NCI-H187 treated with DMSO at 0.1 percent for 48 hours (cell line): ENCODE measurements around the gene ROS1.

ENCODE experiments used
- DNase-seq: peaks from one replicate; lab custom pipeline; 2025; lab: John Stamatoyannopoulos, UW

The ROS1 gene

DNA sequence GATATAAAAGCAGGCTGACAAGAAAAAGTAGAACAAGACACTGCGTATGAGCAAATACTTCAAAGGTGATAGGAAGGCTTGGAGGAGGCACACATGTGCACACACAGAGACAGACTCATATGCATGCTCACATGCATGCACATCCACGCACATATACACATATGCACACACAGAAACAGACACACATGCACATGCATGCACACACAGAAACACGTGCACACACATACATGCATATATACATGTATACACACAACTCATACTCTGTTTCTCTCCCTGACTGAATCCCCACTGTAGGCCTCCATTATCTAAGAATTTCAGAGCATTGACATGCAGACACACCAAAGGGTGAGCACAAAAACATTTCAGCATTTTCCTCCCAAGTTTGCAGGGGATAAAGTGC is 116.7 kb downstream of the ROS1 start:
- no peak for DNase-seq

DNA sequence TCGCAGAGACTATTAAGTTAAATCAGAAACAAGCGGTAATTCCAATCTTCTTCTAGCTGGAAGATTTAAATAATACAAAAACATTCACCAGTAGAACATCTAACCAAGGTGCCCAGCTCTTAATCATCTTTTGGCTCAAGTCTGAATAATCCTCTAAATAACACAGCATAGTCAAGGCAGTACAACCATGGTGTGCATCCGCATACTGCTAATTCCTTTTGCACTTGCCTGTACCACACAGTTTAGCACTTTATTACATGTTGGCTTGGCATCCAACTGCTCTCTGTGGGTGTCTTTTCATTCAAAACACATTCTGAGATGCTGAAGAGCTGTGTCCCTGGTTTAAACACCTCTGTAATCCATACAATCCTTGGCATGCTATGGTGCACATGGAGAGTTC is 118.1 kb downstream of the ROS1 start:
- DNase-seq: no peak

DNA sequence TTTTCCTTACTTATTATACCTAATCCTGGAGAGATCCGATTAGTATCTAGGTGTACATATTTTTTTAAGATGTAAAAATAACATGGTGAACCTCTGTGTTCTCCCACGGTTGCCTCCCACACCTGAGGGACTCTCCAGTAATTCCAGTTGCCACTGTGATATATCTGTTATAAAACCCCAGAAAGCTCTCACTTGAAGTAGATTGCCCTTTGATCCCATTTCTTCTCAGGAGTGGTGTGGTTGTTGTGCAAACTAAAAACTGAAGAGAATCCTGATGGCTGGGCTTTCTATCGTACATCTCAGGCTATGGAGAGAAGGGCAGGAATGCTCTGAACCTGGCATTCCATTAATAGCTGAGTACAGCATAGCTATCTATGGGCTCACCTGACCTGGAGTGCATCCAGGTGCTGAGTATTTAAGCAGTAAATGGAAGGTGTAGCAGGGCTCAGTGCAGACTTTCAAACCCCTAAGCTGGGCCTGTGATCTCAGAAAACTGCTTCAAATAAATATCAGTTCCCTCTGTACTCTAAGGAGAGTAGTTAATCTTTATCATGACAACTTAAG is 119.4 kb downstream of the ROS1 start:
- DNase-seq: no peak

DNA sequence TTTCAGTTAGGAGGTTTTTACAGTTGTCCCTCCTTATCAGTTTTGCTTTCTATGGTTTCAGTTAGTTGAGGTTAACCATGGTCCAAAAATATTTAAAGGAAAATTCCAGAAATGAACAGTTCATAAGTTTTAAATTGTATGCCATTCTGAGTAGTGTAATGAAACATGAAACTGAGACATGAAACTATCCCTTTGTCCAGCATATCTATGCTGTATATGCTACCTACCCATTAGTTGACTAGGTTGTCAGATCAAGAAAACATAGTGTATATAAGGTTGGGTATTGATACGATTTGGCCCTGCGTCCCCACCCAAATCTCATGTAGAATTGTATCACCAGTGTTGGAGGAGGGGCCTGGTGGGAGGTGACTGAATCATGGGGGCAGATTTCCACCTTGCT is 121.3 kb downstream of the ROS1 start:
- no peak for DNase-seq

DNA sequence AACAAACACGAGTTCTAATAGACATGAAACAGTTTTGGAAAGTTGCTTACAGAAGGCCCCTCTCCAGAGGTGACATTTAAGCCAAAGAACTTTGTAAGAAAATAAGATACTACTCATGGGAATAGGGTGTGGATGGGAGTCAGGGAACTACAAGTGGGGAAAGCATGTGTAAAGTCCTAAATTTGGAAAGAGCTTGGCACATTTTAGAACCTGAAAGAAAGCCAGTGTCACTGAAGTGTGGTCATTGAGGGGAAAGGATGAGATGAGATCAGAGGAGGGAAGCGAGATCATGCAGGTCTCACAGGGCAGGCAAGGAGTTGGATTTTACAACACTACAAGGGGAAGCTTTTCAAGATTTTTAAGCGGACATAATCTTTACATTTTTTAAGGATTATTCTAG is 122.4 kb downstream of the ROS1 start:
- no peak for DNase-seq

DNA sequence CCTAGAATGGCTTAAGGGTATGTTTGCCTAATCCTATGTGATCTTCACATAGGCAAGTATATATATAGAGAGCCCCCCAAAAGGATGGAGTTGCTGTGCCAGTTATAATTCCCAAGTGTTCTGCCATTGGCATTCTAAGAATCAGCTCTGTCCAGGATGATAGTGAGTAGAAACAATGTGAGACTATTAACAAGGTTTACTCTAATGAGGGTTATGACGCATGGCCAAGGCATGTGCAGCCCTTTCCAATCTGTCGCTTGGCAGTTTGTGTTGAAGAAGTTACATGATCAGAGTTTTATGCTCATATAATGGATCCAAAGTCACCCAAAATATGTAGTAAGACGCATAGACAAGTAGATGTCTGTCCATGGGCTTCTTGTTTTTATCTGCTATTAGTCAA is 126.8 kb downstream of the ROS1 start:
- no peak for DNase-seq

DNA sequence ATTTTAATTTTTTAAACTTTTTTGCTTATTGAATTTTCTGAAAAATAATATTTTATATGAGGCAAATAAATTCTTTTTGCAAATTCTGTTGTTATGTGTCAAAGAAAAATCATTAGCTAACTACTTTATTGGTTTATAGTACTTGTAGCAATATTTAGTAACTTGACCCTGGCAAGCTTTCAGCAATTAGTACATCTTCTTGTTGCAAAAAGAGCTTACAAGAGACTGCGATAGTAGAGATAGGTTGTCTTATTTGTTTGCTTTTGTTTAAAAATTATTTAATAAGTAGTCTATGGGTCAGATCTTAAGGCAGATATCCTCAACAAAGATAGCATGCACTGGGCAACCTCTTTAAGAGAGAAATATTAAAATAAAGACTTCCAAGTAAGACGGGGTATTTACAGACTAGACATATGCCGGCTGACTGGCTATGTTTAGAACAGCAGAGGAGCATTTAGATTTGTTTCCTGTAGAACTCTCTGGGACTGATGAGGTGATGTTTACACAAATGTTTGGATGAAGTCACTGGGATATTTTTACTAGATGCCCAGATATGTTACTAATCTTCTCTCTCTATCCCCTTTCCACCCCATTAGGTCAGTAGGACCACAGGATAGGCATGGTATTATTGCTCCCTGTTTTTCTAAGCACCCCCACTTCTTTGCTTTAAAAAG is 135.4 kb downstream of the ROS1 start:
- DNase-seq: no peak

DNA sequence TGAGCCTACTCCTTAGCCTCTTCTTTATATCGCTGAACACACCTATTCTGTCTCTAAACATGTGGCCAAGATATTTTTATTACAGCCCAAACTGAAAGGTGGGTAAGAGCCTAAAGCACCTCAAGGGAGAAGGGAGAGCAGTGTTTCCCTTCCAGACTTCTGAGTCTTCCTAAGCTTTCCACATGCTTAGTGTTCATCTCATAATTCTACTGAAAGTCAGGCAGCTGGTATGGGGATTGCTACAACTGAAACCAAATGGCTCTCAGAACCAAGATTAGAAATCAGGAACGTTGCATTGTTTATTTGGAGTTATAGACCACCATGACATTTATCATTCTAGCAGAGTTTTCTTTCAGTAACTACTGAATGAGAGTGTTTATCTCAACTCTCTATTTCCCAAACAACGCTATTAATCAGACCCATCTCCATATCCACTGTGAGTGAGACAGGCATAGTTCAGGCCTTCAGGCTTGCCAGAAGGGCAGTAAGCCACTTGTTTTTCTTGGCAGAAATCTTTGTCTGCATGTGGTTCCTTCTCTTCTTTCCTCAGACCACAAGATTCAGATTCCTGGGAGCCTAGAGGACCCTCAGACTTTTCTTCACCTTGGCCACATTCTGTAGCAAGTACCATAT is 137.5 kb downstream of the ROS1 start:
- no peak for DNase-seq

DNA sequence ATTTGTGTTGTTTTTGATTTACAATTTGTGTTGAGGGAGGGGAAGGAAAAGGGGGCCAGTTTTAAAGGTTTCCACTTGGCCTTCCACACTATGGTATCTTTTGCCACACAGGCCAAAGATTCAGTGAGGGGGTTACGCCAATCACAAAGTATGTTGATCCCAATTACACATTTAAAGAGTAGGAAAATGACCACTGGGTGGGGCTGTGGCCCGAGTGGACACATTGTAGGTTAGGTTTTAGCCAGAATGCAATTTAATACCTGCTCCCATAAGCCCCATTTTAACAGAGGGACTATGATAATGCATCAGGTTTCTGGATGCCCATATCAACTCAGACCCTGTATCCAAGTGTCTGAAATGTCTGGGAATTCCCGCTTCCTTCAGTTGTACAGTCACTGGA is 144.8 kb downstream of the ROS1 start:
- DNase-seq: no peak

DNA sequence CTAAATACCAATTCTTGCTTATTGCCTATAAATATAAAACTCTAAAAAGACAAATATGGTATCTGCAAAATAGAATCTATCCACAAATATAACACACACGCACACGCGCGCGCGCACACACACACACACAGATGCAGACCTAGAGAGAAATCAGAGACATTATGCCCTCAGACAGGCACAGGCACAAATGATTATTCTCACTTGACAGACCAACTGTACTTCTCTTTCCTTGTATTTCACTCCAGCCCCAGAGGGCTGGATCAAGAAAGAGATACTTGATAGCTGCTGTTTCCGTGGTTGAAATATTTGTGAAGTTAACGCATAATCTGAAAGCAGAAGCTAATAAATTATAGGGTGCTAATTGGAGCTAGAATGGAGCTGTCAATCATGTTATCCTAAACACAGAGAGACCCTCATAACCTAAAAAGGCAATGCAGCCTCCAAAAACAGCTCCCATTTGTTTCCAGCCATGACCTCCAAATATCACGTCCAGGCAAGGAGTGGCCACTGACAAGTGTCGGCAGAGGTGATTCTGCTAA is 148.9 kb downstream of the ROS1 start:
- DNase-seq: no peak

DNA sequence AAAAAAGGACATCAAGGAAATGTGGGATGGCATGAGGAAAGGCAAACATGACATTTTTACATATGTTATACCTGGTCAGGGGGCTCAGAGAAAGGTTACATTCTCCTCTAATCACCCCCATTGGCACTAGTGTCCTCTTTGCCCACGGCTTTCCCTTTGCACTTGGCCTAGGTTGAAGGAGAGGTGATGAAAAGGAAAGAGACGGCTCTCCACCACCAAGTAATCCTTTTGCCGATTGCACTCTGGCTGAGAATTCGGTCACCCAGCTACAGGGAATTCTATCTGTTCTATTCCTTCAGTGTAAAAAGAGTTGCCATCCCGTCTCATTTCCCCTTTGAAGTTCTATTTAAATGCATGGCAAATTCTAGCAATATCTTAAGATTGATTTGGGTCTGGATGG is 150.0 kb downstream of the ROS1 start:
- no peak for DNase-seq

DNA sequence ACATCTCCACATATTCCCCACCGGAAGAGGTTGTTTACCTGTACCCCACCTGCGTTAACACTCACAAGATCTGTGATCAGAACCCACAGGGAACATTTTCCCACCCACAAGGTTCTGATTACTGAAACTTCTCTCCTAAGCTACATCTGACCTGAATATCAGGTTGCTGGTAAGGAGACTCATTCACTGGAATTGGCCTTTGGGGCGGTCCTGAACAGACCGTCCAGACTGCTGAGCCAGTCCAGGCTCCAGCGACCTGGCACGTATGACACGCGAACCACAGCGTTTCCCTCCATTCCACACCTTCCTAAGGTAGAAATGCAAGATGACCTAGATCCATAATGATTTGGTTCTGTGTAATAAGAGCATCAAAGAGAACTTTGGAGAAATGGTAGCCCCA is 150.5 kb downstream of the ROS1 start:
- DNase-seq: no peak

DNA sequence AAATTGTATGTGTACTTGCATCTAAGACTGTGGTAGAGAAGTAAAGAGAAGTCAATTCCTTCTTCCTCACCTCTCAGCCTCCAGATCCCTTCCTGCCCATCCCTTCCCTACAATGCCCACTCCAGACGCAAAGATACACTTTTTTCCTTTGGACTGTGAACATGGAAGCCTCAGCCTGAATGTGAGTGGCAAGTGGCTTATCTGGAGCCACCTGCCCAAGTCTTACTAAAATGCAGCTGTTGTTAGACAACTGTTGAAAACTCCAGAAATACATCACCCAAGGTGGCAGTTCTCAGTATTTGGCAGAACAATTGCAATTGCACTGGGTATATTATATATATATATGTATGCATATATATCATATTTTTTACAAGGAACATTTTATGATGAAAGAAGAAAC is 152.9 kb downstream of the ROS1 start:
- DNase-seq: no peak

DNA sequence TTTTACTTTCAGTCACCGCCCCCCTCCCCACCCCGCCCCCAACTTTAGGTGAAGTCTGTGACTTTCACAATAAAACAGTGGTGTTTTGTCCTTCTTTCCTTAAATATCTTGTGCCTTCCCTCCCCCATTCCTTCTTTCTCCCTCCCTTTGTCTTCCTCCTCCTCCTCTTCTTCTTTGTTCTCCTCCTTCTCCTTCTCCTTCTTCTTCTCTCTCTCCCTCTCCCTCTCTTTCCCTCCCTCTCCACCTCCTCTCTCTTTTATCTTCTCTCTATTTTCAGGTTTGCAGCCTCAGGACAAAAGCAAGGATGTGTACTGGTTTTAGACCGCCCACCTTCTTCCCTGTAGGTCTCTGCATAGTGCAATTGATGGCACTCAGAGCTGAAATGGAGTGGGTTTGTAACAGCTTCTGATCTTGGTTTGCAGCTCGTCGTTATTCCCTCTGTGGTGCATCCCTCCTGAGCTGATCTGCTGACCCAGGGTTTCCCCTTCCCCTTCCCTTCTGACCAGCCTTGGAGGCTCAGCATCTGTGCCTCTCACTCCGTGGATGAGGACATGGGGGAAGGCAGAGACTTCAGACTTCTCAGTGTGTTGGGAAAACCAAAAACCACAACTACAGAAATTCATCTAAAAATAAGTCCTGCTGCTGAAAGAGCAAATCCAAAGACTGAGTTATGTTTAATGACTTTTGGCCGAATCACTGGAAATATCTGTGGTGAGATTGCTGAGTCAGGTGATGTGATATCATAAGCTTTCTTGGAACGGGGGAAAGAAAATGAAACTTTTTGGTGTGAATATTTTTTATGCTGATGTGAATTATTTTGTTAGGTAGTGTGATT is 153.5 kb downstream of the ROS1 start:
- DNase-seq: no peak

DNA sequence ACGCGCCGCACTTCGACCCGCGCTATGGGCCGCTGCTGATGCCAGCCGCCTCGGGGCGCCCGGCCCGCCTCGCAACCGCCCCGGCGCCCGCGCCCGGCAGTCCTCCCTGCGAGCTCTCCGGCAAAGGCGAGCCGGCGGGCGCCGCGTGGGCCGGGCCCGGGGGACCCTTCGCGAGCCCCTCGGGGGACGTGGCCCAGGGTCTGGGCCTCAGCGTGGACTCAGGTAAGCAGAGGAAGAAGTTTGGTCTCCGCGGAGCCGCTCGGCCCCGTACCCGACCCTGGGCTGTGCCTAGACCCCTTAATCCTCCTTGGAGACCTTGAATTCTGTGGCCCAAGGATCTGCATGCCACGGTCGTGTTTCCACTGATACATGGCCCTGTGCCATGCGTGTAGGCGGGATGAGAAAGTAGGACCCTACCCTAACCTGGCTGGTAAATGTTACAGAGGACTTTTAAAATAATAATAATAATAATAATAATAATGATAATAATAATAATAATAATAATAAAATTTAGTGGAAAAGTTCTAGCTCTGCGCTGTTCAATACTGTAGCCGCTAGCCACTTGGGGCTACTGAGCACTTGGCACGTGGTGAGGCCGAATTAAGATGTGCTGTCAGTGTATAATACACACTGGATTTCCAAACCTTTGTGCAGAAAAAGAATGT is 154.8 kb downstream of the ROS1 start:
- DNase-seq: no peak

DNA sequence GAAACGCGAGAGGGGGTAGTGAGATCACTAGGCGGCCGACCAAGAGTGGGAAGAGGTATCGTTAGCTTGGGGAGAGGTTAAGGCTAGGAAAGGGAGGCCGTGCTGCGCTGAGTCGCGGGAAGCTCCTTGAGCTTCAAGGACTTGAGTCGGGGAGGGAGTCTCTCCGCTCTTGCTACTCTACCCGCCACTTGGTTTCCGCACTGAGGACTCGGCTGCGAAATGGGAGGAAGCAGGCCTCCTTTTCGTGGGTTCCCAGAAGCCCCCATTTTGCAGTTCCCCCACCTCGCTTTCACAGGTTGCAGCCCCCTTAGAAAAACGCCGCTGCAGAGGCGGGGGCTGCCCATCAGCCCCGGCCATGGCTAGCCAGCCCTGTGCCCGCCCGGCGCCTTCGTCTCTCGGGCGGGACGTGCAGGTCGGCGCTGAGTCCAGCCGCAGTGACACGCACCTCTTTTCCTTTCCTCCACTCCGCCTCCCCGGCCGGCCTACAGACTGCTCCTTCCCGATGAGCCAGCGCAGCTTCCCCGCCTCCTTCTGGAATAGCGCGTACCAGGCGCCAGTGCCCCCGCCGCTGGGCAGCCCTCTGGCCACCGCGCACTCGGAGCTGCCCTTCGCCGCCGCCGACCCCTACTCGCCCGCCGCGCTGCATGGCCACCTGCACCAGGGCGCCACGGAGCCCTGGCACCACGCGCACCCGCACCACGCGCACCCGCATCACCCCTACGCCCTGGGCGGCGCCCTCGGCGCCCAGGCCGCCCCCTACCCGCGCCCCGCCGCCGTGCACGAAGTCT is 155.5 kb downstream of the ROS1 start:
- DNase-seq: no peak

DNA sequence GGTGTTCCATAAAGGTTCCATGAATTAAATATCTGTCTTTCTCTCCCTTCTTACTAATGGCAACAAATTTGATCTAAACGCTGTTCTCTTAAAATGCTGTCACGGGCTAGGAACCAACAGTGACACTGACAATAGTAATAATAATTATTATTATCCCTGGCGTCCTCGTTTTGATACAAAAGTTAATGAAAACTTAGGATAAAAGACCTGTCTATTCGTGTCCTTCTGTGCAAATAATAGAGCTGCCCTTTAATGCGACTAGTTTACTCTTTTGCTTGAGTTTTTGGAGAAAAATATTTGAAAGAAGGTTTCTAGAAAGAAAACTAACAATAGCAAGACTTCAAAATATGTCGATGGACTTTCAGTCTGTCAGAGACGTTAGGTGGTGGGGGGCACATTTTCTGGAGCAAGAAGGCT is 156.1 kb downstream of the ROS1 start:
- no peak for DNase-seq

DNA sequence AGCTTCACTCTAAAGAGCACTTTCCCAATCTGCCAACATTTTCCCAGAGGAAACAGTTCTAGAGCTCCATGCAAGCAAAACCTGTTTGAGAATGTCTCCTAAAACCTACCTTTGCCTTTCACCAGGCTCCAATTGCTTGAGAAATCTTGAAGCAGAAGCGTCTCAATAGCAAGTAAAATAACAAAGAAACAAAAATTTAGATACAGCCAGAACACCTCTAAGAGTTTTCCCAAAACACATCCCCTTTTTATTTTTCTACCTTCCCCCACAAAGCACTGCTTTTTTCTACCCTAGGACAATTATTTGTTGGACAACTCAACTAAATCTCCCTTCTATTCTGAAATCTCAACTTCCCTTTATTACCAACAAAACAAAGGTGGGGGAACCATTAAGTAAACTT is 156.8 kb downstream of the ROS1 start:
- no peak for DNase-seq

DNA sequence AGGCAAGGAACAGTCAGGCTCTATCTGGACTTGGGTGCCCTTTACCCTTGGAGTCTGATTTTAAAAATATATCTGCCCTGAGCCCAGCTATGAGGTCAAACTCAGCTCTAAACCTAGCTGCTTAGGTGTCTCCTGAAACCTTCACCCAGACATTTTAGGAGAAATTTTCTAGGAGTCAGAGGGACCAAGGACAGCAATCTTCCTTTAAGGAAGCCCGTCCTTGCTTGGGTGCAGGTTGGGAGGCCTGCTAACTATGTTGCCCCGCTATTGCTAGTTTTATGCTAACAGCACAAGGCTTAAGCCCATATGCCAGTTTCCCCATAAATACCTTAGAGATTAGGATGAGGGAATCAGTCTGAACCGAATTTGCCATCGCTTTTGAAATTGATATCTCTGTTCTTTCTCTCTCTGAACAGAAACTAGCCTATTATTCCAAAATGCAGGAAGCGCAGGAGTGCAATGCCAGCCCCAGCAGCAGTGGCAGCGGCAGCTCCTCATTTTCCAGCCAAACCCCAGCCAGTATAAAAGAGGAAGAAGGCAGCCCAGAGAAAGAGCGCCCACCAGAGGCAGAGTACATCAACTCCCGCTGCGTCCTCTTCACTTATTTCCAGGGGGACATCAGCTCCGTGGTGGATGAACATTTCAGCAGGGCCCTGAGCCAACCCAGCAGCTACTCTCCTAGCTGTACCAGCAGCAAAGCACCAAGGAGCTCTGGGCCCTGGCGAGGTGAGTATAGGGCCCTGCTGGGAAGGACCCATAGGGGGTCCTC is 157.8 kb downstream of the ROS1 start:
- DNase-seq: no peak

DNA sequence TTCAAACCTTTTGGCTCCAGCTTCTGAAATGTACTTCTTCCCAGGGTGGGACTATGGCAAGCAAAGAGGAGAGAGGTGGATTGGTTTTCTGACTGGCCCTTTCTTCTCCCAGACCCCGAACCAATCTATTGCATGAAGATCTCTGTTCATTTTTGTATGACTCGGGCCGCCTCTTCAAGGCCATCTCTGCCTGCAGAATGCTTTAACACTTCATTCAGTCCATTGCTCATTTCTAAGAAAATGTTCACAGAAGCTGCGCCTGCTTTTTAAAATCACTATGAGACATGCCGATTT is 158.7 kb downstream of the ROS1 start:
- DNase-seq: no peak
